MCF 10A (cell line): ENCODE measurements around the gene TBC1D9. TPM values are rescaled to one million over a fixed set of nuclear protein-coding genes. Genes with fewer than 3 reads are reported as not detected.

Experiments used
- BruUV-seq: library from RNA; stranded (reverse); fragments of 400-500 nt; replicated peaks from 2 replicates; lab custom pipeline; 2021; lab: Mats Ljungman, UMichigan
- CTCF ChIA-PET: fragments of 300-600 bp; sonication (Branson Sonifier 250); formaldehyde crosslinking; extraction: SDS; loops from one replicate; lab custom pipeline; 2021; ENCODE audit warnings: antibody characterized with exemption, inconsistent platforms; lab: Yijun Ruan, JAX
- POLR2A ChIA-PET: fragments of 300-600, 350-650 bp; sonication (Branson Sonifier 250); formaldehyde crosslinking; extraction: SDS; loops from one replicate; lab custom pipeline; 2020; ENCODE audit warnings: antibody characterized with exemption, inconsistent platforms; lab: Yijun Ruan, JAX
- DNase-seq: peaks from one replicate; pipeline ENCODE4 v3.0.0-alpha.2; 2018; ENCODE audit not compliant: unreplicated experiment
- H3K27ac Mint-ChIP-seq: one replicate; pipeline ENCODE4 v1.8.0; 2022; ENCODE audit warnings: mild to moderate bottlenecking, low read depth, mixed read lengths; ENCODE audit not compliant: unreplicated experiment
- H3K27me3 Mint-ChIP-seq: one replicate; pipeline ENCODE4 v1.8.0; 2022; ENCODE audit warnings: mixed read lengths; ENCODE audit not compliant: insufficient read depth, unreplicated experiment
- H3K36me3 Mint-ChIP-seq: one replicate; pipeline ENCODE4 v1.8.0; 2022; ENCODE audit warnings: mild to moderate bottlenecking, moderate library complexity, mixed read lengths; ENCODE audit not compliant: insufficient read depth, unreplicated experiment
- H3K4me1 Mint-ChIP-seq: one replicate; pipeline ENCODE4 v1.8.0; 2022; ENCODE audit warnings: mixed read lengths; ENCODE audit not compliant: insufficient read depth, unreplicated experiment
- H3K4me3 Mint-ChIP-seq: one replicate; pipeline ENCODE4 v1.8.0; 2022; ENCODE audit warnings: mild to moderate bottlenecking, moderate library complexity, mixed read lengths; ENCODE audit not compliant: unreplicated experiment
- H3K9me3 Mint-ChIP-seq: one replicate; pipeline ENCODE4 v1.8.0; 2022; ENCODE audit warnings: mixed read lengths; ENCODE audit not compliant: unreplicated experiment
- intact Hi-C: fragments of 100-400 bp; cut with micrococcal nuclease; formaldehyde crosslinking; loops from 2 replicates; pipeline ENCODE4 v1.14.1; 2022
- total RNA-seq: library from RNA; stranded (reverse); gene quantifications from 2 replicates; pipeline ENCODE4 v1.2.3, GENCODE V29; 2022
- TF ChIP-seq, protein P1 (sequence below): fragments of 200-600 bp; IDR thresholded peaks from one replicate; pipeline ENCODE4 v1.8.0; 2022; ENCODE audit warnings: antibody characterized with exemption, mild to moderate bottlenecking; ENCODE audit not compliant: unreplicated experiment

The TBC1D9 gene
- total RNA-seq, 1 experiment from 2014 or later, result 17.4 TPM

DNA sequence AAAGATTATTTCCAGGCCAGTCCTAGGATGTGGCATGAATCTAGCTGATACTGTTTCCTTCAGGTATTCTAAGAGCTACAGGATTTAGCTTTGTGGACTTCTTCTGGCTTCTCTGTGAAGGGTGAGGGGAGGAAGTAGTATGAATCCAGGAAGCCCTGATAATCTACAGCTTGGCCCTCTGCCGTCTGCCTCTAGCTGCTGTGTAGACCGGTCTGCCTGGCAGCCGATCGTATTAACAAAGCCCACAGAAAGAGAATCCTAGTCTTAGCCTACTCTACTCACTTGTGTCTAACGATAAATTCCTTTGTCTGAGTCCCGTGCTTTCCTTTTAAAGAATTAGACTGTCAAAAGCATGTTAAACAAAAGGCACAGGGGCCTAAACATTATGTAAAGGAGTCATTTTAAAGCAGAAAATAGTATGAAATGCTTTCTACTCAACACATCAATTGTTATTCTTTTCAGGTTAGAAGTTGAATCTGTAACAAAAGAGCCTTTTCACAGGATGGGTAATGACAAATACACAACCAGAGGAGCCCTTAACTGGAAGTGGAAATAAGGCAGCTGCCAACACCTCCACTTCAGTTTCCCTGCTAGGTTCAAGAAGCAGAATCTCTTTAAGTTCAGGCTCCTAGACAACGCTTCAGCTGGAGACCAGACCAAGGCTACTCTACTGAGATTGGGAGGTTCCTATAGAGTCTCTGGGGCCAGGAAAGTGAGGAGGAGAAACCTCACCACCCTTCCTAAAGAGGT, 138.5 kb downstream of the TBC1D9 start:
- Mint-ChIP-seq H3K27ac (no peak overlapping the region), H3K9me3 (no peaks in the 10 kb centered on the region), H3K4me3 (no peak overlapping the region), H3K4me1 (no peaks in the 10 kb centered on the region), H3K36me3 (peaks cover 3% of the 10 kb centered on the region), H3K27me3 (no peaks in the 10 kb centered on the region)
- no peak for DNase-seq
- ChIA-PET POLR2A (no interaction called here), CTCF (interaction anchor here (0.6 to 2.0 kb wide), 5 partner anchors 9 to 258 kb away, joined by 3 to 8 read pairs (median 3); no protein-coding TSS in a partner anchor)
- BruUV-seq, result no TSS peak
- TF ChIP-seq, protein P1, sequence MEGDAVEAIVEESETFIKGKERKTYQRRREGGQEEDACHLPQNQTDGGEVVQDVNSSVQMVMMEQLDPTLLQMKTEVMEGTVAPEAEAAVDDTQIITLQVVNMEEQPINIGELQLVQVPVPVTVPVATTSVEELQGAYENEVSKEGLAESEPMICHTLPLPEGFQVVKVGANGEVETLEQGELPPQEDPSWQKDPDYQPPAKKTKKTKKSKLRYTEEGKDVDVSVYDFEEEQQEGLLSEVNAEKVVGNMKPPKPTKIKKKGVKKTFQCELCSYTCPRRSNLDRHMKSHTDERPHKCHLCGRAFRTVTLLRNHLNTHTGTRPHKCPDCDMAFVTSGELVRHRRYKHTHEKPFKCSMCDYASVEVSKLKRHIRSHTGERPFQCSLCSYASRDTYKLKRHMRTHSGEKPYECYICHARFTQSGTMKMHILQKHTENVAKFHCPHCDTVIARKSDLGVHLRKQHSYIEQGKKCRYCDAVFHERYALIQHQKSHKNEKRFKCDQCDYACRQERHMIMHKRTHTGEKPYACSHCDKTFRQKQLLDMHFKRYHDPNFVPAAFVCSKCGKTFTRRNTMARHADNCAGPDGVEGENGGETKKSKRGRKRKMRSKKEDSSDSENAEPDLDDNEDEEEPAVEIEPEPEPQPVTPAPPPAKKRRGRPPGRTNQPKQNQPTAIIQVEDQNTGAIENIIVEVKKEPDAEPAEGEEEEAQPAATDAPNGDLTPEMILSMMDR, result no peak
- intact Hi-C loops, result loop anchor here (10.0 kb wide), 1 partner anchor 363 kb away; no protein-coding TSS in a partner anchor

DNA sequence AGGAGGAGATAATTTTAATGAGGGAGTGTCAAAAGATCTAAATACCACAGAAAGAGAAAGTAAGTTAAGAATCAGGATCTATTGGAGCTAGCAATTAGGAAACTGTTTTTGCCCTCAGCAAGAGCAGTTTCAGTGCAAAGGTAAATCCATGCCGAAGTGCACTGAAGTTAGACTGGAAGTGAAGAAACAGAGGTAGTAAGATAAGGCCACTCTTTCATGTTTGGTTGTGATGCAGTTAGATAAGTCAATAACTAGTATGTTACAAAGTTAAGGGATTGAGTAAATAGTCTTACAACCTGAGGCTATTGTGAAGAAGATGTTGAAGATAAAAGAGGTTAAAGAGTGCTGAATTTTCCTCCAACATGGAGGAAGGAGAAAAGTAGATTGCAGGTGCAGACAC, 140.7 kb downstream of the TBC1D9 start:
- TF ChIP-seq, protein P1, result no peak
- H3K4me1 Mint-ChIP-seq, result no peaks in the 10 kb centered on the region
- ChIA-PET POLR2A (no interaction called here), CTCF (interaction anchor here (0.7 to 3.0 kb wide), 2 partner anchors 256 to 360 kb away, joined by 4 to 15 read pairs; no protein-coding TSS in a partner anchor)
- intact Hi-C loops, result loop anchor here (10.0 kb wide), 1 partner anchor 361 kb away; no protein-coding TSS in a partner anchor
- H3K36me3 Mint-ChIP-seq, result no peaks in the 10 kb centered on the region
- H3K27ac Mint-ChIP-seq, result no peak overlapping the region
- no peaks in the 10 kb centered on the region for H3K27me3 Mint-ChIP-seq
- DNase-seq, result no peak
- no peak overlapping the region for H3K4me3 Mint-ChIP-seq
- no peaks in the 10 kb centered on the region for H3K9me3 Mint-ChIP-seq
- no TSS peak for BruUV-seq

DNA sequence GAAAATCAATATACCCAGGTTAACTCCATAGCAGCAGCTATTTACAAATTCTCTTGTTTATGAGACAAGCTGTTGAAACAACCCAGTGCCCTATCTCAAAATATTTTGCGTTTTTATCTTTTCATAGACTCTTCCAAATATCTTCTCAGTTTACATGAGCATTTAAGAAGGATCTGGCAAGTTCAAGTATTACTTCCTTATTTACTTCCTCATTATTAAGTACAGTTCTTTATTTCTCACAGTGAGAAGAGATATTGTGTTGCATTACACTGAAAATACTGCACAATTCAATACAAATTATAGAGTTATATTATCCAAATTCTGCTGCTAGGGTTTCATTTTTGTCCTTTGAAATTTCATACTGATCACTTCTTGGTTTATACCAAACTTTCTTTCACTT, 143.8 kb downstream of the TBC1D9 start:
- no TSS peak for BruUV-seq
- Mint-ChIP-seq H3K9me3 (no peaks in the 10 kb centered on the region), H3K4me1 (peaks cover 6% of the 10 kb centered on the region), H3K36me3 (no peaks in the 10 kb centered on the region), H3K27me3 (no peaks in the 10 kb centered on the region), H3K27ac (no peak overlapping the region), H3K4me3 (no peak overlapping the region)
- intact Hi-C loops, result loop anchor here (5.0 to 10.0 kb wide), 3 partner anchors 358 to 955 kb away; no protein-coding TSS in a partner anchor
- POLR2A ChIA-PET, result interaction anchor here (0.6 kb wide), 1 partner anchor 185 kb away, joined by 3 read pairs; the partner anchor contains the start of gene CLGN
- TF ChIP-seq, protein P1, result no peak
- DNase-seq, result no peak
- CTCF ChIA-PET, result interaction anchor here (0.6 to 1.1 kb wide), 2 partner anchors 252 to 1025 kb away, joined by 3 to 7 read pairs; no protein-coding TSS in a partner anchor

DNA sequence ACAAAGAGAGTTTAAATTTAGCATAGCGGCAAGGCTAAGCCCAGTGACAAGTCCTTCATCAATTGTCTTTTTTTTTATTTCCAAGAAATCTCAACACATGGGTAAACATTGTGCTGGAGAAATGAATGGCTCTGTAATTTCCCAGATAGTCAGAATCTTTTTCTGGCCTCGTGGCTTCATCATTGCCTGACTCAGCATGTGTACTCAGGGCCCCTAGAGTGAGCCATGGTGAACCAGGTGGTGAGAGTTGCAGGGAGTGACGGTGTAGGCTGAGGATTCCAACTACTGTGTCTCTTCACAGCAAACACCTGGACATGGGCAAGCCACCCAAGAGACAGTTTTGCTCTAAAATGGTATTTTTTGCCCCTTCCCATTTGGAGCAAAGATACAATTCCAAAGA, 144.3 kb downstream of the TBC1D9 start:
- Mint-ChIP-seq H3K27ac (no peak overlapping the region), H3K9me3 (no peaks in the 10 kb centered on the region), H3K4me1 (peaks cover 6% of the 10 kb centered on the region), H3K27me3 (no peaks in the 10 kb centered on the region), H3K36me3 (no peaks in the 10 kb centered on the region), H3K4me3 (no peak overlapping the region)
- BruUV-seq, result no TSS peak
- intact Hi-C loops, result loop anchor here (5.0 to 10.0 kb wide), 3 partner anchors 357 to 955 kb away; no protein-coding TSS in a partner anchor
- DNase-seq, result no peak
- ChIA-PET CTCF (interaction anchor here (1.1 to 2.4 kb wide), 2 partner anchors 241 to 252 kb away, joined by 7 to 8 read pairs; no protein-coding TSS in a partner anchor), POLR2A (no interaction called here)
- TF ChIP-seq, protein P1, result no peak
